ENCODE data around the gene OPALIN. TPM values are rescaled to one million over a fixed set of nuclear protein-coding genes. Genes with fewer than 3 reads are reported as not detected.

The OPALIN gene
- total and polyA plus RNA-seq, 9 of the 15 experiments (the other 6 are each of a cell fraction or from before 2014, with no cell fraction given): not detected

GRCh38 chr10:96341219-96342182, 17.3 kb downstream of the OPALIN start:
- WGBS (ENCODE audit: insufficient coverage, low coverage, missing lambda C conversion rate): 0% methylated on average over 5 of the region's 5 CpGs
- H3K4me1 ChIP-seq (replicated peaks in 1 of 2; ENCODE audit: control insufficient read depth in 2 of 2, insufficient read depth in 2 of 2, low read length in 2 of 2): no peaks in the 10 kb centered on the region
- intact Hi-C loops (cut with micrococcal nuclease): loop anchor here (2.0 kb wide), 1 partner anchor 325 kb away; no protein-coding TSS in a partner anchor
- no peaks in the 10 kb centered on the region for H3K9me3 ChIP-seq (replicated peaks; ENCODE audit: control insufficient read depth, insufficient read depth, low read depth, low read length)
- ChIA-PET POLR2A (no interaction called here), CTCF (ENCODE audit: low intra/inter-chr PET ratio) (no interaction called here)
- H3K9me1 ChIP-seq (ENCODE audit: control insufficient read depth, insufficient read depth, low read length): no peaks in the 10 kb centered on the region
- H3K79me2 ChIP-seq (ENCODE audit: control insufficient read depth, insufficient read depth, low read length): no peaks in the 10 kb centered on the region
- no peak overlapping the region for H3K4me2 ChIP-seq (ENCODE audit: insufficient read depth, low read length)
- ATAC-seq: no peak
- in situ Hi-C loops (cut with MboI): loop anchor here (10.0 kb wide), 1 partner anchor 1663 kb away; no protein-coding TSS in a partner anchor
- no peaks in the 10 kb centered on the region for H4K20me1 ChIP-seq (replicated peaks; ENCODE audit: control insufficient read depth, insufficient read depth, low read length)
- no peak overlapping the region for H3K9ac ChIP-seq (ENCODE audit: insufficient read depth in 1 of 2, low read depth in 2 of 2, low read length in 2 of 2)
- FAIRE-seq: no peak
- no peak overlapping the region for H2AFZ ChIP-seq (ENCODE audit: low read depth, low read length)
- no peak overlapping the region for H3K4me3 ChIP-seq
- BruUV-seq (replicated peaks): no TSS peak
- DNase-seq (ENCODE audit: extremely low read depth in 1 of 4, low spot score in 3 of 4): no peak
- no peaks in the 10 kb centered on the region for H3K36me3 ChIP-seq (ENCODE audit: control insufficient read depth, insufficient read depth, low read length)
- no peak overlapping the region for H3K27ac ChIP-seq (ENCODE audit: extremely low read depth, low read depth, low read length)
- H3K27me3 ChIP-seq (ENCODE audit: control insufficient read depth in 2 of 2, insufficient read depth in 2 of 2, low read length in 2 of 2): no peaks in the 10 kb centered on the region; a peak in 1 of 5 replicates
- TF ChIP-seq HLTF (IDR thresholded peaks at IDR 0.05) (no peak), ZNF318 (IDR thresholded peaks at IDR 0.05; ENCODE audit: borderline replicate concordance in 1 of 2, low read depth in 1 of 2) (no peak), ETS2 (tag; IDR thresholded peaks at IDR 0.05; ENCODE audit: borderline replicate concordance, poor library complexity, severe bottlenecking) (no peak), HDAC6 (IDR thresholded peaks at IDR 0.05; ENCODE audit: low read depth, low read length) (no peak), PHF21A (IDR thresholded peaks at IDR 0.05; ENCODE audit: borderline replicate concordance, low read depth) (no peak), PTBP1 (IDR thresholded peaks at IDR 0.05; ENCODE audit: low read depth, low read length) (no peak), PBX2 (CRISPR knock-in tag; IDR thresholded peaks at IDR 0.05; ENCODE audit: low read depth) (no peak), PBX2 (tag; conservative IDR thresholded peaks at IDR 0.05; ENCODE audit: low read depth) (no peak)

All from K562 (cell line).